Measurements from ENCODE around the gene CRYBA2. TPM values are rescaled to one million over a fixed set of nuclear protein-coding genes. Genes with fewer than 3 reads are reported as not detected.

The CRYBA2 gene
- total and polyA plus RNA-seq, 10 donors = not detected

- H3K4me3 ChIP-seq = no peak overlapping the region
- intact Hi-C loops (cut with DNase I; ENCODE audit: low total_unique reads) = no loop called here
- WGBS, 5 donors = 47 to 64% (median 59%) methylated on average over 1 of the region's 1 CpG
- no peaks in the 10 kb centered on the region for H3K9me3 ChIP-seq
- peaks cover 3 to 22% (median 18%) of the 10 kb centered on the region in 6 donors for H3K4me1 ChIP-seq
- TF ChIP-seq POLR2AphosphoS5 (IDR thresholded peaks at IDR 0.05) (no peak), POLR2A (IDR thresholded peaks at IDR 0.05) (no peak), CTCF (IDR thresholded peaks at IDR 0.05 in 8 of 11, conservative IDR thresholded peaks at IDR 0.05 in 3 of 11) (no peak)
- peaks cover 0 to 91% (median 26%) of the 10 kb centered on the region in 7 donors for H3K27me3 ChIP-seq (replicated peaks in 1 of 7)
- DNase-seq = no peak
- no peak overlapping the region for H3K27ac ChIP-seq
- no peaks in the 10 kb centered on the region for H3K36me3 ChIP-seq
These were observed 37.2 kb downstream of the CRYBA2 start for GRCh38 chr2:218956039-218956438.

GRCh38 chr2:218954541-218955300 lies 38.5 kb downstream of the CRYBA2 start:
- no peak for DNase-seq
- intact Hi-C loops (cut with DNase I; ENCODE audit: low total_unique reads) = no loop called here
- Histone ChIP-seq H3K4me3 (no peak overlapping the region), H3K9me3 (no peaks in the 10 kb centered on the region), H3K27ac (no peak overlapping the region), H3K27me3 (replicated peaks in 1 of 7) (peaks cover 0 to 91% (median 12%) of the 10 kb centered on the region in 7 donors), H3K4me1 (peaks cover 3 to 9% (median 5%) of the 10 kb centered on the region in 6 donors), H3K36me3 (no peaks in the 10 kb centered on the region)
- TF ChIP-seq POLR2A (IDR thresholded peaks at IDR 0.05) (no peak), CTCF (IDR thresholded peaks at IDR 0.05 in 8 of 11, conservative IDR thresholded peaks at IDR 0.05 in 3 of 11) (no peak), POLR2AphosphoS5 (IDR thresholded peaks at IDR 0.05) (no peak)
- 72 to 87% (median 84%) methylated on average over 8 of the region's 8 CpGs for WGBS, 5 donors

GRCh38 chr2:218953366-218953954 lies 39.8 kb downstream of the CRYBA2 start:
- no peak overlapping the region for H3K27ac ChIP-seq
- DNase-seq = no peak
- peaks cover 0 to 79% (median 0%) of the 10 kb centered on the region in 7 donors for H3K27me3 ChIP-seq (replicated peaks in 1 of 7)
- no peaks in the 10 kb centered on the region for H3K36me3 ChIP-seq
- 65 to 76% (median 74%) methylated on average over 15 to 18 of the region's 18 CpGs for WGBS, 5 donors
- H3K4me1 ChIP-seq = no peaks in the 10 kb centered on the region
- intact Hi-C loops (cut with DNase I; ENCODE audit: low total_unique reads) = no loop called here
- TF ChIP-seq POLR2A (IDR thresholded peaks at IDR 0.05) (no peak), CTCF (IDR thresholded peaks at IDR 0.05 in 8 of 11, conservative IDR thresholded peaks at IDR 0.05 in 3 of 11) (peak in 1 of 11 experiments; percentile 6)
- H3K9me3 ChIP-seq = no peaks in the 10 kb centered on the region
- no peak overlapping the region for H3K4me3 ChIP-seq

GRCh38 chr2:218952160-218952559 lies 41.1 kb downstream of the CRYBA2 start:
- intact Hi-C loops (cut with DNase I; ENCODE audit: low total_unique reads) = no loop called here
- H3K4me1 ChIP-seq = no peaks in the 10 kb centered on the region
- no peak for DNase-seq
- peaks cover 0 to 71% (median 0%) of the 10 kb centered on the region in 7 donors for H3K27me3 ChIP-seq (replicated peaks in 1 of 7)
- H3K9me3 ChIP-seq = no peaks in the 10 kb centered on the region
- H3K4me3 ChIP-seq = no peak overlapping the region
- H3K27ac ChIP-seq = no peak overlapping the region
- no peaks in the 10 kb centered on the region for H3K36me3 ChIP-seq
- 89 to 96% (median 93%) methylated on average over 7 of the region's 7 CpGs for WGBS, 5 donors
- TF ChIP-seq POLR2AphosphoS5 (IDR thresholded peaks at IDR 0.05) (no peak), CTCF (IDR thresholded peaks at IDR 0.05 in 8 of 11, conservative IDR thresholded peaks at IDR 0.05 in 3 of 11) (no peak), POLR2A (IDR thresholded peaks at IDR 0.05) (no peak)
